Naive thymus-derived CD4-positive, alpha-beta T cell (primary cell): ENCODE data around the gene REC8. TPM values are rescaled to one million over a fixed set of nuclear protein-coding genes. Genes with fewer than 3 reads are reported as not detected.

Source experiments
- ATAC-seq: fragments of 150-1000 bp; cut with Tn5 transposase; 2 replicates; pipeline ENCODE4 v1.10.0; 2021; ENCODE audit warnings: mild to moderate bottlenecking, moderate library complexity
- CTCF ChIA-PET: fragments of 350-600 bp; sonication (Branson Sonifier 250); formaldehyde crosslinking; loops from one replicate; lab custom pipeline; 2021; ENCODE audit warnings: antibody characterized with exemption; lab: Charles Lee
- POLR2A ChIA-PET: fragments of 350-600 bp; sonication (Branson Sonifier 250); formaldehyde crosslinking; loops from one replicate; lab custom pipeline; 2021; ENCODE audit warnings: antibody characterized with exemption, inconsistent platforms; lab: Charles Lee
- DNase-seq, 9 donors: peaks; one replicate each; pipeline versions ENCODE4 v3.0.0 to v3.0.0-alpha.2; 2020 to 2022; ENCODE audit warnings: mixed read lengths in 1 of 9
- H3K27ac ChIP-seq: one replicate; pipeline ENCODE4 v1.7.0; 2013; ENCODE audit warnings: mild to moderate bottlenecking, low read depth, low read length, moderate library complexity
- H3K27me3 ChIP-seq, 2 donors: one replicate each; pipeline ENCODE4 v1.7.0; 2013; ENCODE audit warnings: low read length in 2 of 2, mild to moderate bottlenecking in 2 of 2, moderate library complexity in 2 of 2; ENCODE audit not compliant: control insufficient read depth in 2 of 2, insufficient read depth in 2 of 2
- H3K36me3 ChIP-seq, 3 experiments: 1 replicate in 2 of 3; 2 replicates in 1 of 3; pipeline ENCODE4 v1.7.0; 2013; ENCODE audit warnings: low read length in 3 of 3, mild to moderate bottlenecking in 3 of 3, moderate library complexity in 1 of 3; ENCODE audit not compliant: insufficient read depth in 3 of 3, control insufficient read depth in 2 of 3
- H3K4me1 ChIP-seq, 2 donors: one replicate each; pipeline ENCODE4 v1.7.0; 2013; ENCODE audit warnings: low read length in 2 of 2, mild to moderate bottlenecking in 2 of 2, moderate library complexity in 1 of 2; ENCODE audit not compliant: control insufficient read depth in 2 of 2, insufficient read depth in 2 of 2
- H3K4me3 ChIP-seq: 2 replicates; pipeline ENCODE4 v1.7.0; 2013; ENCODE audit warnings: mild to moderate bottlenecking, low read length
- H3K9me3 ChIP-seq, 3 experiments: 1 replicate in 2 of 3; 2 replicates in 1 of 3; pipeline ENCODE4 v1.7.0; 2013; ENCODE audit warnings: low read length in 3 of 3; ENCODE audit not compliant: control insufficient read depth in 2 of 3
- H3K27ac Mint-ChIP-seq, 9 donors: one replicate each; pipeline ENCODE4 v1.8.0; 2020 to 2022; ENCODE audit warnings: mixed read lengths in 9 of 9, mild to moderate bottlenecking in 8 of 9, moderate library complexity in 5 of 9, inconsistent platforms in 2 of 9
- H3K27me3 Mint-ChIP-seq, 5 donors: one replicate each; pipeline ENCODE4 v1.8.0; 2021 to 2022; ENCODE audit warnings: mixed read lengths in 5 of 5, mild to moderate bottlenecking in 1 of 5
- H3K36me3 Mint-ChIP-seq, 5 donors: one replicate each; pipeline ENCODE4 v1.8.0; 2020 to 2022; ENCODE audit warnings: mixed read lengths in 5 of 5, mild to moderate bottlenecking in 3 of 5, inconsistent platforms in 1 of 5
- H3K4me1 Mint-ChIP-seq, 7 donors: one replicate each; pipeline ENCODE4 v1.8.0; 2020 to 2022; ENCODE audit warnings: mixed read lengths in 7 of 7, mild to moderate bottlenecking in 3 of 7, inconsistent platforms in 1 of 7
- H3K4me3 Mint-ChIP-seq, 10 donors: one replicate each; pipeline ENCODE4 v1.8.0; 2020 to 2022; ENCODE audit warnings: mild to moderate bottlenecking in 10 of 10, mixed read lengths in 10 of 10, moderate library complexity in 6 of 10, inconsistent platforms in 2 of 10
- H3K9me3 Mint-ChIP-seq, 11 donors: one replicate each; pipeline ENCODE4 v1.8.0; 2020 to 2022; ENCODE audit warnings: mixed read lengths in 11 of 11, mild to moderate bottlenecking in 4 of 11, inconsistent platforms in 1 of 11, moderate library complexity in 1 of 11
- intact Hi-C, 2 donors: fragments of 100-400 bp; cut with micrococcal nuclease; formaldehyde crosslinking; loops; one replicate each; pipeline ENCODE4 v1.15.1; 2023
- polyA plus RNA-seq, 2 donors: library from polyadenylated mRNA; unstranded; fragments of 300-500 nt; fragmentation: Illumina TruSeq; gene quantifications; one replicate each; pipeline ENCODE4 v1.2.3, GENCODE V29; 2021
- total RNA-seq, 6 experiments: library from RNA in 5 of 6; stranded (reverse) in 5 of 6; gene quantifications; 1 replicate in 5 of 6; 2 replicates in 1 of 6; pipeline ENCODE4 v1.2.3 and lab custom pipeline; 2021 to 2026

REC8 gene
- total and polyA plus RNA-seq, 7 experiments from 2014 or later, result 4.4 to 80.5 (median 23.3) TPM

GRCh38 chr14:24141097-24141880, 30.6 kb upstream of the REC8 start, which contains the start of gene EMC9:
EMC9 (minus strand) TSS chr14:24141591; CDS start chr14:24141304, 287 bp downstream.
- Mint-ChIP-seq H3K36me3 (peaks cover 4 to 68% (median 17%) of the 10 kb centered on the region in 5 donors), H3K27me3 (no peaks in the 10 kb centered on the region), H3K27ac (peak within 1 kb of the TSS; percentile 83 to 96 (median 93)), H3K9me3 (peaks cover 0 to 2% (median 0%) of the 10 kb centered on the region in 11 donors), H3K4me3 (peak within 1 kb of the TSS; percentile 85 to 100 (median 94)), H3K4me1 (peaks cover 47 to 87% (median 77%) of the 10 kb centered on the region in 7 donors)
- peaks cover 33 to 43% of the 10 kb centered on the region in 2 donors for H3K4me1 ChIP-seq
- H3K27ac ChIP-seq, result peak within 1 kb of the TSS; percentile 83
- ChIA-PET CTCF (interaction anchor here (0.7 to 1.7 kb wide), 5 partner anchors 19 to 73 kb away, joined by 3 to 11 read pairs (median 4); partner anchors contain the start of genes DCAF11, IRF9 and NRL), POLR2A (interaction anchor here (0.6 to 11.7 kb wide), 17 partner anchors 7 to 169 kb away, joined by 3 to 298 read pairs (median 5); partner anchors contain the start of genes CARMIL3, CHMP4A, DCAF11 and IRF9)
- no peaks in the 10 kb centered on the region for H3K27me3 ChIP-seq
- intact Hi-C loops, result loop anchor here (1.0 to 10.0 kb wide), 13 partner anchors 20 to 1046 kb away; partner anchors contain the start of genes BCL2L2 (in 2 of the 2), CHMP4A (in 2 of the 2), DCAF11 (in 2 of the 2) and IRF9 (in 2 of the 2)
- no peaks in the 10 kb centered on the region for H3K9me3 ChIP-seq
- peak within 1 kb of the TSS; percentile 87 for H3K4me3 ChIP-seq
- DNase-seq (peak; percentile 90 to 100 (median 99)), ATAC-seq (peak; percentile 94)
- H3K36me3 ChIP-seq, result peaks cover 0 to 45% (median 10%) of the 10 kb centered on the region in 3 experiments

- Histone ChIP-seq H3K27me3 (no peaks in the 10 kb centered on the region), H3K9me3 (no peaks in the 10 kb centered on the region), H3K27ac (no peak overlapping the region), H3K36me3 (peaks cover 0 to 37% (median 0%) of the 10 kb centered on the region in 3 experiments), H3K4me3 (no peak overlapping the region), H3K4me1 (peaks cover 30 to 39% of the 10 kb centered on the region in 2 donors)
- DNase-seq (no peak), ATAC-seq (no peak)
- ChIA-PET POLR2A (interaction anchor here (1.0 to 11.1 kb wide), 5 partner anchors 7 to 99 kb away, joined by 3 to 139 read pairs (median 11); partner anchors contain the start of genes DCAF11, EMC9, IRF9 and NRL), CTCF (interaction anchor here (1.2 kb wide), 1 partner anchor 86 kb away, joined by 3 read pairs; no protein-coding TSS in a partner anchor)
- intact Hi-C loops, result loop anchor here (10.0 kb wide), 2 partner anchors 839 to 1049 kb away; partner anchors contain the start of genes BCL2L2 (in 2 of the 2), PPP1R3E (in 2 of the 2), ACIN1 (in 1 of the 2) and C14orf119 (in 1 of the 2)
- Mint-ChIP-seq H3K9me3 (no peaks in the 10 kb centered on the region), H3K27ac (peak overlapping the region in 6 of 9 donors; percentile 54 to 96 (median 75)), H3K27me3 (no peaks in the 10 kb centered on the region), H3K4me1 (peaks cover 42 to 76% (median 67%) of the 10 kb centered on the region in 7 donors), H3K4me3 (peak overlapping the region in 8 of 10 donors; percentile 18 to 61 (median 46)), H3K36me3 (peaks cover 4 to 61% (median 13%) of the 10 kb centered on the region in 5 donors)
Measured at GRCh38 chr14:24143511-24143910, 28.4 kb upstream of the REC8 start.

GRCh38 chr14:24144451-24144850, 27.4 kb upstream of the REC8 start:
- ChIA-PET CTCF (interaction anchor here (0.6 kb wide), 1 partner anchor 17 kb away, joined by 3 read pairs; the partner anchor contains the start of gene IRF9), POLR2A (interaction anchor here (1.0 to 11.1 kb wide), 6 partner anchors 8 to 98 kb away, joined by 3 to 139 read pairs (median 8); partner anchors contain the start of genes DCAF11, EMC9, IRF9 and NRL)
- peak overlapping the region in 9 of 10 donors; percentile 17 to 98 (median 32) for H3K4me3 Mint-ChIP-seq
- Histone ChIP-seq H3K27ac (peak overlapping the region; percentile 30), H3K4me1 (peaks cover 40 to 46% of the 10 kb centered on the region in 2 donors), H3K27me3 (no peaks in the 10 kb centered on the region), H3K4me3 (no peak overlapping the region), H3K36me3 (peaks cover 0 to 32% (median 4%) of the 10 kb centered on the region in 3 experiments), H3K9me3 (no peaks in the 10 kb centered on the region)
- H3K27ac Mint-ChIP-seq, result peak overlapping the region in 8 of 9 donors; percentile 54 to 96 (median 77)
- H3K36me3 Mint-ChIP-seq, result peaks cover under 1 to 58% (median 6%) of the 10 kb centered on the region in 5 donors
- intact Hi-C loops, result loop anchor here (10.0 kb wide), 2 partner anchors 840 to 1050 kb away; partner anchors contain the start of genes BCL2L2 (in 2 of the 2), PPP1R3E (in 2 of the 2), ACIN1 (in 1 of the 2) and C14orf119 (in 1 of the 2)
- ATAC-seq (no peak), DNase-seq (no peak)
- H3K27me3 Mint-ChIP-seq, result no peaks in the 10 kb centered on the region
- peaks cover 44 to 76% (median 67%) of the 10 kb centered on the region in 7 donors for H3K4me1 Mint-ChIP-seq
- no peaks in the 10 kb centered on the region for H3K9me3 Mint-ChIP-seq

GRCh38 chr14:24145219-24145618, 26.7 kb upstream of the REC8 start:
- H3K27me3 Mint-ChIP-seq, result no peaks in the 10 kb centered on the region
- H3K4me3 Mint-ChIP-seq, result peak overlapping the region; percentile 91 to 100 (median 98)
- Histone ChIP-seq H3K4me1 (peaks cover 40 to 50% of the 10 kb centered on the region in 2 donors), H3K27me3 (no peaks in the 10 kb centered on the region), H3K27ac (peak overlapping the region; percentile 88), H3K36me3 (peaks cover under 1 to 37% (median 6%) of the 10 kb centered on the region in 3 experiments), H3K9me3 (no peaks in the 10 kb centered on the region), H3K4me3 (peak overlapping the region; percentile 98)
- POLR2A ChIA-PET, result interaction anchor here (0.7 to 11.1 kb wide), 8 partner anchors 9 to 97 kb away, joined by 4 to 139 read pairs (median 22); partner anchors contain the start of genes DCAF11, EMC9, IRF9 and NRL
- DNase-seq, result no peak
- no peak for ATAC-seq
- peaks cover 40 to 76% (median 68%) of the 10 kb centered on the region in 7 donors for H3K4me1 Mint-ChIP-seq
- H3K36me3 Mint-ChIP-seq, result peaks cover 4 to 57% (median 5%) of the 10 kb centered on the region in 5 donors
- no peaks in the 10 kb centered on the region for H3K9me3 Mint-ChIP-seq
- H3K27ac Mint-ChIP-seq, result peak overlapping the region in 6 of 9 donors; percentile 94 to 98 (median 97)
- CTCF ChIA-PET, result interaction anchor here (1.1 to 4.8 kb wide), 3 partner anchors 10 to 31 kb away, joined by 5 to 36 read pairs (median 8); partner anchors contain the start of genes DCAF11, IRF9 and NRL
- intact Hi-C loops, result loop anchor here (10.0 kb wide), 2 partner anchors 840 to 1050 kb away; partner anchors contain the start of genes BCL2L2 (in 2 of the 2), PPP1R3E (in 2 of the 2), ACIN1 (in 1 of the 2) and C14orf119 (in 1 of the 2)

- peak overlapping the region; percentile 88 for H3K27ac ChIP-seq
- Mint-ChIP-seq H3K4me1 (peaks cover 41 to 73% (median 69%) of the 10 kb centered on the region in 7 donors), H3K27me3 (no peaks in the 10 kb centered on the region), H3K36me3 (peaks cover 4 to 58% (median 9%) of the 10 kb centered on the region in 5 donors), H3K27ac (peak overlapping the region; percentile 94 to 98 (median 96)), H3K9me3 (no peaks in the 10 kb centered on the region), H3K4me3 (peak overlapping the region; percentile 91 to 100 (median 98))
- peaks cover 7 to 43% (median 8%) of the 10 kb centered on the region in 3 experiments for H3K36me3 ChIP-seq
- DNase-seq (peak in 1 of 9 donors; percentile 17), ATAC-seq (no peak)
- ChIA-PET CTCF (interaction anchor here (1.1 to 4.8 kb wide), 3 partner anchors 10 to 32 kb away, joined by 5 to 36 read pairs (median 8); partner anchors contain the start of genes DCAF11, IRF9 and NRL), POLR2A (interaction anchor here (0.8 to 11.1 kb wide), 15 partner anchors 9 to 590 kb away, joined by 3 to 139 read pairs (median 8); partner anchors contain the start of genes CHMP4A, DCAF11, EMC9 and IRF9)
- peaks cover 40 to 50% of the 10 kb centered on the region in 2 donors for H3K4me1 ChIP-seq
- no peaks in the 10 kb centered on the region for H3K27me3 ChIP-seq
- intact Hi-C loops, result loop anchor here (1.0 to 10.0 kb wide), 6 partner anchors 42 to 1051 kb away; partner anchors contain the start of genes BCL2L2 (in 2 of the 2), PPP1R3E (in 2 of the 2), ACIN1 (in 1 of the 2) and C14orf119 (in 1 of the 2)
- no peaks in the 10 kb centered on the region for H3K9me3 ChIP-seq
- peak overlapping the region; percentile 98 for H3K4me3 ChIP-seq
Measured at GRCh38 chr14:24145690-24146452, 26.0 kb upstream of the REC8 start.
